ENCODE measurements around the gene AUH.

The AUH gene

GRCh38 chr9:91211414-91211813 lies 150.3 kb downstream of the AUH start:
- no peak for TF ChIP-seq Cebpa-rat (IDR thresholded peaks at IDR 0.05)
- H4K20me1 ChIP-seq: no peaks in the 10 kb centered on the region
- no peaks in the 10 kb centered on the region for H3K27me3 ChIP-seq
- H3K27ac ChIP-seq: no peak overlapping the region
- no peak overlapping the region for H3K4me2 ChIP-seq
- H3K4me1 ChIP-seq: peaks cover 21% of the 10 kb centered on the region
- no peak overlapping the region for H3K4me3 ChIP-seq
- H3K36me3 ChIP-seq: peaks cover 14% of the 10 kb centered on the region; the same call in 1 of the 2 replicates
- no peak overlapping the region for H3K9ac ChIP-seq
- H3K9me3 ChIP-seq: peaks cover 24% of the 10 kb centered on the region

- Histone ChIP-seq H3K36me3 (peaks cover 14% of the 10 kb centered on the region; the same call in 1 of the 2 replicates), H3K27ac (no peak overlapping the region), H3K27me3 (no peaks in the 10 kb centered on the region), H4K20me1 (no peaks in the 10 kb centered on the region), H3K4me3 (no peak overlapping the region), H3K4me2 (no peak overlapping the region), H3K9ac (no peak overlapping the region), H3K9me3 (peaks cover 29% of the 10 kb centered on the region), H3K4me1 (peaks cover 21% of the 10 kb centered on the region)
- no peak for TF ChIP-seq Cebpa-rat (IDR thresholded peaks at IDR 0.05)
Observed at GRCh38 chr9:91210318-91210717, 151.4 kb downstream of the AUH start.

GRCh38 chr9:91208837-91209236 lies 152.9 kb downstream of the AUH start:
- no peak overlapping the region for H3K4me3 ChIP-seq
- H3K27me3 ChIP-seq: no peaks in the 10 kb centered on the region
- no peak for TF ChIP-seq Cebpa-rat (IDR thresholded peaks at IDR 0.05)
- peak overlapping the region; percentile 62; the same call in 1 of the 2 replicates for H3K27ac ChIP-seq
- H3K9ac ChIP-seq: no peak overlapping the region
- H3K4me1 ChIP-seq: peaks cover 21% of the 10 kb centered on the region
- H3K9me3 ChIP-seq: peaks cover 32% of the 10 kb centered on the region
- no peaks in the 10 kb centered on the region for H4K20me1 ChIP-seq
- H3K36me3 ChIP-seq: peaks cover 14% of the 10 kb centered on the region; the same call in 1 of the 2 replicates
- H3K4me2 ChIP-seq: peak overlapping the region; percentile 79

GRCh38 chr9:91208419-91208745 lies 153.3 kb downstream of the AUH start:
- TF ChIP-seq Cebpa-rat (IDR thresholded peaks at IDR 0.05): no peak
- H3K27me3 ChIP-seq: no peaks in the 10 kb centered on the region
- no peaks in the 10 kb centered on the region for H4K20me1 ChIP-seq
- peak overlapping the region; percentile 62 for H3K27ac ChIP-seq
- H3K4me1 ChIP-seq: peaks cover 21% of the 10 kb centered on the region
- H3K4me2 ChIP-seq: peak overlapping the region; percentile 79
- H3K36me3 ChIP-seq: peaks cover 11% of the 10 kb centered on the region; the same call in 1 of the 2 replicates
- peak overlapping the region; percentile 62 for H3K9ac ChIP-seq
- H3K9me3 ChIP-seq: peaks cover 36% of the 10 kb centered on the region
- 0 out of 2 replicates have a peak overlapping the region, but pooled peaks have one; percentile 10 for H3K4me3 ChIP-seq

GRCh38 chr9:91207729-91208418 lies 153.8 kb downstream of the AUH start:
- Histone ChIP-seq H3K9ac (peak overlapping the region; percentile 62), H3K27me3 (no peaks in the 10 kb centered on the region), H3K27ac (peak overlapping the region; percentile 62)

GRCh38 chr9:91207397-91207728 lies 154.4 kb downstream of the AUH start:
- TF ChIP-seq Cebpa-rat (IDR thresholded peaks at IDR 0.05): no peak
- Histone ChIP-seq H3K27ac (peak overlapping the region; percentile 62), H3K4me3 (no peak overlapping the region), H3K36me3 (peaks cover 5% of the 10 kb centered on the region; the same call in 1 of the 2 replicates), H3K9ac (peak overlapping the region; percentile 62; the same call in 1 of the 2 replicates), H3K4me1 (peaks cover 21% of the 10 kb centered on the region), H3K9me3 (peaks cover 43% of the 10 kb centered on the region), H4K20me1 (no peaks in the 10 kb centered on the region), H3K27me3 (no peaks in the 10 kb centered on the region), H3K4me2 (peak overlapping the region; percentile 79)

More at GRCh38 chr9:91207729-91208418, 153.8 kb downstream of the AUH start:
- H3K4me3 ChIP-seq: 0 out of 2 replicates have a peak overlapping the region, but pooled peaks have one; percentile 10
- peaks cover 21% of the 10 kb centered on the region for H3K4me1 ChIP-seq
- H3K9me3 ChIP-seq: peaks cover 38% of the 10 kb centered on the region
- no peaks in the 10 kb centered on the region for H4K20me1 ChIP-seq
- TF ChIP-seq Cebpa-rat (IDR thresholded peaks at IDR 0.05): no peak
- H3K4me2 ChIP-seq: peak overlapping the region; percentile 79
- peaks cover 6% of the 10 kb centered on the region; the same call in 1 of the 2 replicates for H3K36me3 ChIP-seq

- Histone ChIP-seq H4K20me1 (no peaks in the 10 kb centered on the region), H3K4me3 (no peak overlapping the region), H3K9ac (no peak overlapping the region), H3K4me1 (peaks cover 21% of the 10 kb centered on the region), H3K9me3 (peaks cover 46% of the 10 kb centered on the region), H3K4me2 (no peak overlapping the region), H3K27ac (no peak overlapping the region), H3K27me3 (no peaks in the 10 kb centered on the region), H3K36me3 (peaks cover 4% of the 10 kb centered on the region; the same call in 1 of the 2 replicates)
- TF ChIP-seq Cebpa-rat (IDR thresholded peaks at IDR 0.05): no peak
Observed at GRCh38 chr9:91206806-91207205, 154.9 kb downstream of the AUH start.

- Histone ChIP-seq H3K27ac (no peak overlapping the region), H3K4me1 (peaks cover 8% of the 10 kb centered on the region), H3K4me3 (no peak overlapping the region), H3K9me3 (peaks cover 37% of the 10 kb centered on the region), H3K36me3 (peaks cover 4% of the 10 kb centered on the region; the same call in 1 of the 2 replicates), H3K9ac (no peak overlapping the region), H3K27me3 (no peaks in the 10 kb centered on the region), H4K20me1 (no peaks in the 10 kb centered on the region), H3K4me2 (no peak overlapping the region)
- TF ChIP-seq Cebpa-rat (IDR thresholded peaks at IDR 0.05): no peak
Observed at GRCh38 chr9:91202736-91203283, 158.9 kb downstream of the AUH start.

- peaks cover 6% of the 10 kb centered on the region; the same call in 1 of the 2 replicates for H3K4me1 ChIP-seq
- no peak for TF ChIP-seq Cebpa-rat (IDR thresholded peaks at IDR 0.05)
- no peak overlapping the region for H3K4me2 ChIP-seq
- no peak overlapping the region for H3K27ac ChIP-seq
- no peak overlapping the region for H3K9ac ChIP-seq
- H3K4me3 ChIP-seq: no peak overlapping the region
- peaks cover 40% of the 10 kb centered on the region for H3K9me3 ChIP-seq
- peaks cover 4% of the 10 kb centered on the region; the same call in 1 of the 2 replicates for H3K36me3 ChIP-seq
- no peaks in the 10 kb centered on the region for H4K20me1 ChIP-seq
- H3K27me3 ChIP-seq: no peaks in the 10 kb centered on the region
Observed at GRCh38 chr9:91200692-91201336, 160.9 kb downstream of the AUH start.
